Liver (tissue), 9 donors: ENCODE measurements around the gene PDE4B. TPM values are rescaled to one million over a fixed set of nuclear protein-coding genes. Genes with fewer than 3 reads are reported as not detected.

Experiments
- DNase-seq: peaks from one replicate; pipeline ENCODE4 v3.0.0-alpha.2; 2017; ENCODE audit warnings: low spot score
- H3K27ac ChIP-seq, 2 donors: one replicate each; pipeline ENCODE4 v1.7.0; 2013; ENCODE audit warnings: inconsistent platforms in 2 of 2, low read length in 2 of 2, control low read depth in 1 of 2, low read depth in 1 of 2, mild to moderate bottlenecking in 1 of 2
- H3K27me3 ChIP-seq, 4 donors: one replicate each; pipeline versions ENCODE4 v1.6.1 to v1.7.0; 2013; ENCODE audit warnings: low read length in 3 of 4, inconsistent platforms in 1 of 4, mild to moderate bottlenecking in 1 of 4, moderate library complexity in 1 of 4; ENCODE audit not compliant: control insufficient read depth in 4 of 4, insufficient read depth in 4 of 4
- H3K36me3 ChIP-seq, 4 donors: one replicate each; pipeline versions ENCODE4 v1.6.1 to v1.7.0; 2013; ENCODE audit warnings: low read length in 3 of 4, mild to moderate bottlenecking in 3 of 4, low read depth in 1 of 4, moderate library complexity in 1 of 4; ENCODE audit not compliant: control insufficient read depth in 4 of 4, insufficient read depth in 3 of 4
- H3K4me1 ChIP-seq, 4 donors: one replicate each; pipeline versions ENCODE4 v1.6.1 to v1.7.0; 2013; ENCODE audit warnings: low read length in 3 of 4, mild to moderate bottlenecking in 3 of 4, moderate library complexity in 1 of 4; ENCODE audit not compliant: control insufficient read depth in 4 of 4, insufficient read depth in 4 of 4
- H3K4me3 ChIP-seq, 3 donors: one replicate each; pipeline versions ENCODE4 v1.6.1 to v1.7.0; 2013; ENCODE audit warnings: low read length in 3 of 3, control low read depth in 1 of 3, low read depth in 1 of 3, mild to moderate bottlenecking in 1 of 3
- H3K9ac ChIP-seq, 2 donors: one replicate each; pipeline ENCODE4 v1.7.0; 2013; ENCODE audit warnings: low read length in 2 of 2, mild to moderate bottlenecking in 2 of 2, moderate library complexity in 2 of 2, control low read depth in 1 of 2, low read depth in 1 of 2
- H3K9me3 ChIP-seq, 4 donors: one replicate each; pipeline versions ENCODE4 v1.6.1 to v1.7.0; 2013; ENCODE audit warnings: low read length in 3 of 4; ENCODE audit not compliant: control insufficient read depth in 4 of 4
- FOXA1 ChIP-seq: IDR thresholded peaks from 2 replicates; pipeline ENCODE4 v1.6.1; 2016; ENCODE audit warnings: antibody characterized with exemption
- HNF4A ChIP-seq, 2 donors: conservative IDR thresholded peaks; 2 replicates each; pipeline ENCODE4 v1.6.1; 2016; ENCODE audit warnings: antibody characterized with exemption in 2 of 2, mild to moderate bottlenecking in 2 of 2
- HNF4G ChIP-seq: IDR thresholded peaks from 2 replicates; pipeline ENCODE4 v1.6.1; 2016; ENCODE audit warnings: antibody characterized with exemption
- JUND ChIP-seq, 2 donors: IDR thresholded peaks; 2 replicates each; pipeline ENCODE4 v1.6.1; 2016; ENCODE audit warnings: antibody characterized with exemption in 2 of 2
- NR2F2 ChIP-seq: IDR thresholded peaks from 2 replicates; pipeline ENCODE4 v1.6.1; 2016; ENCODE audit warnings: antibody characterized with exemption
- RAD21 ChIP-seq, 2 donors: IDR thresholded peaks; 2 replicates each; pipeline ENCODE4 v1.6.1; 2016; ENCODE audit warnings: antibody characterized with exemption in 2 of 2, mild to moderate bottlenecking in 2 of 2
- RXRA ChIP-seq, 2 donors: IDR thresholded peaks; 2 replicates each; pipeline ENCODE4 v1.6.1; 2017 to 2018; ENCODE audit warnings: antibody characterized with exemption in 2 of 2, mild to moderate bottlenecking in 1 of 2
- TAF1 ChIP-seq: conservative IDR thresholded peaks from 2 replicates; pipeline ENCODE4 v1.6.1; 2016; ENCODE audit warnings: antibody characterized with exemption, mild to moderate bottlenecking
- WGBS: extraction: QIAGEN DNeasy Blood & Tissue Kit; methylation state at CpG from one replicate; pipeline ENCODE4 v1.1.7; 2013; 5-methylcytosine and 5-hydroxymethylcytosine counted together
- polyA plus RNA-seq, 2 donors: library from polyadenylated mRNA; stranded (reverse) in 1 of 2; unstranded in 1 of 2; fragments of 200-250 nt in 1 of 2; fragments of >200 nt in 1 of 2; fragmentation: Nextera tagmentation in 1 of 2; extraction: Ambion mirVana in 1 of 2; gene quantifications; one replicate each; pipeline versions ENCODE4 v1.2.1 to v1.2.3, GENCODE V29; 2013 to 2015
- total RNA-seq, 2 donors: library from RNA; depleted of rRNA; stranded (reverse); fragments of >200 nt; gene quantifications; one replicate each; pipeline ENCODE4 v1.2.3, GENCODE V29; 2014
- TF ChIP-seq, protein P1 (sequence below): fragments of 150-350 bp; IDR thresholded peaks from 2 replicates; pipeline ENCODE4 v1.5.1; 2017; ENCODE audit warnings: improper control_type of control experiment, low read depth, low read length; ENCODE audit not compliant: missing input control
- TF ChIP-seq, protein P2 (sequence below): IDR thresholded peaks from 2 replicates; pipeline ENCODE4 v1.6.1; 2016; ENCODE audit warnings: antibody characterized with exemption, mild to moderate bottlenecking
- donor health status: healthy.
- donor health status: healthy.
- donor health status: healthy.
- donor health status: healthy.
- donor health status: healthy.

Gene PDE4B
- total and polyA plus RNA-seq, 4 donors, result 1.9 to 3.9 (median 2.7) TPM

GRCh38 chr1:66292944-66293343 is 500.2 kb downstream of the PDE4B start:
- no peak for DNase-seq
- Histone ChIP-seq H3K9me3 (no peaks in the 10 kb centered on the region), H3K4me1 (peaks cover 0 to 3% (median 0%) of the 10 kb centered on the region in 4 donors), H3K36me3 (no peaks in the 10 kb centered on the region), H3K4me3 (no peak overlapping the region), H3K27ac (no peak overlapping the region), H3K9ac (no peak overlapping the region), H3K27me3 (no peaks in the 10 kb centered on the region)
- WGBS, result 57% methylated on average over 3 of the region's 3 CpGs
- TF ChIP-seq TAF1, result no peak
- TF ChIP-seq, protein P1, sequence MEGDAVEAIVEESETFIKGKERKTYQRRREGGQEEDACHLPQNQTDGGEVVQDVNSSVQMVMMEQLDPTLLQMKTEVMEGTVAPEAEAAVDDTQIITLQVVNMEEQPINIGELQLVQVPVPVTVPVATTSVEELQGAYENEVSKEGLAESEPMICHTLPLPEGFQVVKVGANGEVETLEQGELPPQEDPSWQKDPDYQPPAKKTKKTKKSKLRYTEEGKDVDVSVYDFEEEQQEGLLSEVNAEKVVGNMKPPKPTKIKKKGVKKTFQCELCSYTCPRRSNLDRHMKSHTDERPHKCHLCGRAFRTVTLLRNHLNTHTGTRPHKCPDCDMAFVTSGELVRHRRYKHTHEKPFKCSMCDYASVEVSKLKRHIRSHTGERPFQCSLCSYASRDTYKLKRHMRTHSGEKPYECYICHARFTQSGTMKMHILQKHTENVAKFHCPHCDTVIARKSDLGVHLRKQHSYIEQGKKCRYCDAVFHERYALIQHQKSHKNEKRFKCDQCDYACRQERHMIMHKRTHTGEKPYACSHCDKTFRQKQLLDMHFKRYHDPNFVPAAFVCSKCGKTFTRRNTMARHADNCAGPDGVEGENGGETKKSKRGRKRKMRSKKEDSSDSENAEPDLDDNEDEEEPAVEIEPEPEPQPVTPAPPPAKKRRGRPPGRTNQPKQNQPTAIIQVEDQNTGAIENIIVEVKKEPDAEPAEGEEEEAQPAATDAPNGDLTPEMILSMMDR, result no peak
- no peak for TF ChIP-seq HNF4G
- TF ChIP-seq HNF4A (conservative IDR thresholded peaks at IDR 0.05), result peak in 1 of 2 donors; percentile 22
- no peak for TF ChIP-seq NR2F2
- TF ChIP-seq RXRA (IDR thresholded peaks at IDR 0.05), result peak in 1 of 2 donors; percentile 47
- TF ChIP-seq, protein P2, sequence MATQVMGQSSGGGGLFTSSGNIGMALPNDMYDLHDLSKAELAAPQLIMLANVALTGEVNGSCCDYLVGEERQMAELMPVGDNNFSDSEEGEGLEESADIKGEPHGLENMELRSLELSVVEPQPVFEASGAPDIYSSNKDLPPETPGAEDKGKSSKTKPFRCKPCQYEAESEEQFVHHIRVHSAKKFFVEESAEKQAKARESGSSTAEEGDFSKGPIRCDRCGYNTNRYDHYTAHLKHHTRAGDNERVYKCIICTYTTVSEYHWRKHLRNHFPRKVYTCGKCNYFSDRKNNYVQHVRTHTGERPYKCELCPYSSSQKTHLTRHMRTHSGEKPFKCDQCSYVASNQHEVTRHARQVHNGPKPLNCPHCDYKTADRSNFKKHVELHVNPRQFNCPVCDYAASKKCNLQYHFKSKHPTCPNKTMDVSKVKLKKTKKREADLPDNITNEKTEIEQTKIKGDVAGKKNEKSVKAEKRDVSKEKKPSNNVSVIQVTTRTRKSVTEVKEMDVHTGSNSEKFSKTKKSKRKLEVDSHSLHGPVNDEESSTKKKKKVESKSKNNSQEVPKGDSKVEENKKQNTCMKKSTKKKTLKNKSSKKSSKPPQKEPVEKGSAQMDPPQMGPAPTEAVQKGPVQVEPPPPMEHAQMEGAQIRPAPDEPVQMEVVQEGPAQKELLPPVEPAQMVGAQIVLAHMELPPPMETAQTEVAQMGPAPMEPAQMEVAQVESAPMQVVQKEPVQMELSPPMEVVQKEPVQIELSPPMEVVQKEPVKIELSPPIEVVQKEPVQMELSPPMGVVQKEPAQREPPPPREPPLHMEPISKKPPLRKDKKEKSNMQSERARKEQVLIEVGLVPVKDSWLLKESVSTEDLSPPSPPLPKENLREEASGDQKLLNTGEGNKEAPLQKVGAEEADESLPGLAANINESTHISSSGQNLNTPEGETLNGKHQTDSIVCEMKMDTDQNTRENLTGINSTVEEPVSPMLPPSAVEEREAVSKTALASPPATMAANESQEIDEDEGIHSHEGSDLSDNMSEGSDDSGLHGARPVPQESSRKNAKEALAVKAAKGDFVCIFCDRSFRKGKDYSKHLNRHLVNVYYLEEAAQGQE, result no peak
- no peak for TF ChIP-seq JUND (IDR thresholded peaks at IDR 0.05)

GRCh38 chr1:66294707-66295370 is 502.1 kb downstream of the PDE4B start:
- no peaks in the 10 kb centered on the region for H3K36me3 ChIP-seq
- no peak overlapping the region for H3K9ac ChIP-seq
- H3K4me3 ChIP-seq, result no peak overlapping the region
- peak in 1 of 2 donors; percentile 65 for TF ChIP-seq JUND (IDR thresholded peaks at IDR 0.05)
- TF ChIP-seq RAD21 (IDR thresholded peaks at IDR 0.05), result no peak
- peaks cover 0 to 3% (median 0%) of the 10 kb centered on the region in 4 donors for H3K4me1 ChIP-seq
- no peak overlapping the region for H3K27ac ChIP-seq
- 90% methylated on average over 2 of the region's 2 CpGs for WGBS
- H3K9me3 ChIP-seq, result no peaks in the 10 kb centered on the region
- DNase-seq, result no peak
- no peaks in the 10 kb centered on the region for H3K27me3 ChIP-seq

- H3K4me1 ChIP-seq, result peaks cover 5 to 13% (median 7%) of the 10 kb centered on the region in 4 donors
- 50% methylated on average over 6 of the region's 6 CpGs for WGBS
- no peak overlapping the region for H3K9ac ChIP-seq
- no peaks in the 10 kb centered on the region for H3K27me3 ChIP-seq
- no peak overlapping the region for H3K4me3 ChIP-seq
- no peak for DNase-seq
- no peak overlapping the region for H3K27ac ChIP-seq
- TF ChIP-seq RXRA (IDR thresholded peaks at IDR 0.05) (peak; percentile 67 to 83), FOXA1 (no peak)
- no peaks in the 10 kb centered on the region for H3K36me3 ChIP-seq
- H3K9me3 ChIP-seq, result no peaks in the 10 kb centered on the region
Measured at GRCh38 chr1:66295803-66296202, 503.1 kb downstream of the PDE4B start.
